ENCODE data around the gene BBX. TPM values are rescaled to one million over a fixed set of nuclear protein-coding genes. Genes with fewer than 3 reads are reported as not detected.

Gene BBX
- total RNA-seq, 1 donor from 2014 or later, result 39.5 TPM

GRCh38 chr3:107579371-107579770 is 56.6 kb downstream of the BBX start:
- H3K4me3 ChIP-seq, result no peak overlapping the region
- H3K4me1 ChIP-seq, result no peaks in the 10 kb centered on the region
- TF ChIP-seq POLR2A (IDR thresholded peaks at IDR 0.05), result no peak
- no peak for TF ChIP-seq POLR2AphosphoS5 (IDR thresholded peaks at IDR 0.05; ENCODE audit: insufficient read depth in 1 of 2, low read depth in 1 of 2)
- TF ChIP-seq CTCF (IDR thresholded peaks at IDR 0.05), result no peak
- H3K36me3 ChIP-seq, result no peaks in the 10 kb centered on the region
- H3K27ac ChIP-seq, result no peak overlapping the region
- no peaks in the 10 kb centered on the region for H3K9me3 ChIP-seq
- DNase-seq (ENCODE audit: extremely low spot score in 2 of 2), result no peak
- H3K27me3 ChIP-seq, result no peaks in the 10 kb centered on the region
- intact Hi-C loops (cut with DNase I), result no loop called here

- Histone ChIP-seq H3K4me3 (no peak overlapping the region), H3K27me3 (no peaks in the 10 kb centered on the region), H3K4me1 (no peaks in the 10 kb centered on the region), H3K27ac (no peak overlapping the region), H3K9me3 (no peaks in the 10 kb centered on the region), H3K36me3 (no peaks in the 10 kb centered on the region)
- TF ChIP-seq CTCF (IDR thresholded peaks at IDR 0.05) (no peak), POLR2A (IDR thresholded peaks at IDR 0.05) (no peak), POLR2AphosphoS5 (IDR thresholded peaks at IDR 0.05; ENCODE audit: insufficient read depth in 1 of 2, low read depth in 1 of 2) (no peak)
- no peak for DNase-seq (ENCODE audit: extremely low spot score in 2 of 2)
- intact Hi-C loops (cut with DNase I), result no loop called here
These were observed 58.5 kb downstream of the BBX start for GRCh38 chr3:107581230-107581629.

GRCh38 chr3:107588217-107588616 is 65.5 kb downstream of the BBX start:
- H3K27me3 ChIP-seq, result no peaks in the 10 kb centered on the region
- no peak for TF ChIP-seq POLR2A (IDR thresholded peaks at IDR 0.05)
- no peak for TF ChIP-seq POLR2AphosphoS5 (IDR thresholded peaks at IDR 0.05; ENCODE audit: insufficient read depth in 1 of 2, low read depth in 1 of 2)
- no peak for TF ChIP-seq CTCF (IDR thresholded peaks at IDR 0.05)
- no peaks in the 10 kb centered on the region for H3K36me3 ChIP-seq
- H3K4me3 ChIP-seq, result no peak overlapping the region
- H3K9me3 ChIP-seq, result no peaks in the 10 kb centered on the region
- no peak overlapping the region for H3K27ac ChIP-seq
- H3K4me1 ChIP-seq, result no peaks in the 10 kb centered on the region
- DNase-seq (ENCODE audit: extremely low spot score in 2 of 2), result no peak
- intact Hi-C loops (cut with DNase I), result no loop called here

- H3K36me3 ChIP-seq, result no peaks in the 10 kb centered on the region
- no peak overlapping the region for H3K4me3 ChIP-seq
- no peaks in the 10 kb centered on the region for H3K27me3 ChIP-seq
- H3K4me1 ChIP-seq, result no peaks in the 10 kb centered on the region
- H3K9me3 ChIP-seq, result no peaks in the 10 kb centered on the region
- H3K27ac ChIP-seq, result no peak overlapping the region
- DNase-seq (ENCODE audit: extremely low spot score in 2 of 2), result no peak
- TF ChIP-seq POLR2A (IDR thresholded peaks at IDR 0.05) (no peak), CTCF (IDR thresholded peaks at IDR 0.05) (no peak), POLR2AphosphoS5 (IDR thresholded peaks at IDR 0.05; ENCODE audit: insufficient read depth in 1 of 2, low read depth in 1 of 2) (no peak)
- intact Hi-C loops (cut with DNase I), result no loop called here
These were observed 66.7 kb downstream of the BBX start for GRCh38 chr3:107589454-107589853.

- H3K9me3 ChIP-seq, result no peaks in the 10 kb centered on the region
- H3K4me3 ChIP-seq, result no peak overlapping the region
- no peak overlapping the region for H3K27ac ChIP-seq
- intact Hi-C loops (cut with DNase I), result no loop called here
- no peak for DNase-seq (ENCODE audit: extremely low spot score in 2 of 2)
- TF ChIP-seq POLR2AphosphoS5 (IDR thresholded peaks at IDR 0.05; ENCODE audit: insufficient read depth in 1 of 2, low read depth in 1 of 2) (no peak), CTCF (IDR thresholded peaks at IDR 0.05) (no peak), POLR2A (IDR thresholded peaks at IDR 0.05) (no peak)
- H3K4me1 ChIP-seq, result no peaks in the 10 kb centered on the region
- no peaks in the 10 kb centered on the region for H3K27me3 ChIP-seq
- H3K36me3 ChIP-seq, result no peaks in the 10 kb centered on the region
These were observed 68.0 kb downstream of the BBX start for GRCh38 chr3:107590786-107591185.

All from vagina (tissue), 2 donors.